SU-DHL-6 (cell line): Measurements from ENCODE around the gene TEX22.

Source experiments
- H2AFZ ChIP-seq: fragments of 200-600 bp; sonication (generic); 2 replicates; pipeline ENCODE4 v1.6.1; 2014; ENCODE audit warnings: low read depth, mild to moderate bottlenecking, moderate library complexity, mixed read lengths, antibody characterized with exemption, low read length; ENCODE audit not compliant: severe bottlenecking
- H3F3A ChIP-seq: fragments of 200-600 bp; shearing (Covaris generic); 2 replicates; pipeline ENCODE4 v1.6.0; 2016; ENCODE audit warnings: antibody characterized with exemption, mild to moderate bottlenecking; ENCODE audit not compliant: insufficient read depth
- H3K27ac ChIP-seq: fragments of 200-600 bp; sonication (generic); 2 replicates; pipeline ENCODE4 v1.5.1; 2016; ENCODE audit warnings: low read depth, mild to moderate bottlenecking, low read length, moderate library complexity, mixed read lengths
- H3K27me3 ChIP-seq: fragments of 200-600 bp; sonication (generic), shearing (Covaris generic); 2 replicates; pipeline ENCODE4 v1.6.0; 2014; ENCODE audit warnings: mild to moderate bottlenecking, low read length
- H3K36me3 ChIP-seq: fragments of 200-600 bp; sonication (generic); 2 replicates; pipeline ENCODE4 v1.6.1; 2014; ENCODE audit warnings: mild to moderate bottlenecking, low read length, mixed read lengths
- H3K4me2 ChIP-seq: fragments of 300-600, 200-600 bp; shearing (Covaris generic), sonication (generic); 2 replicates; pipeline ENCODE4 v1.6.0; 2014; ENCODE audit warnings: low read length, low read depth, mild to moderate bottlenecking; ENCODE audit not compliant: poor library complexity, severe bottlenecking
- H3K4me3 ChIP-seq: fragments of 200-600 bp; sonication (generic); 2 replicates; pipeline ENCODE4 v1.5.1; 2014; ENCODE audit warnings: antibody characterized with exemption, low read length, mild to moderate bottlenecking, mixed read lengths; ENCODE audit not compliant: insufficient read depth, poor library complexity, severe bottlenecking
- H3K79me2 ChIP-seq: fragments of 200-600 bp; sonication (generic); 2 replicates; pipeline ENCODE4 v1.6.1; 2014; ENCODE audit warnings: mild to moderate bottlenecking, low read length, moderate library complexity; ENCODE audit not compliant: insufficient read depth
- H3K9ac ChIP-seq: fragments of 200-600 bp; sonication (generic); 2 replicates; pipeline ENCODE4 v1.7.0; 2014; ENCODE audit warnings: mild to moderate bottlenecking, low read length
- H3K9me2 ChIP-seq: fragments of 200-600 bp; sonication (generic); replicated peaks from 2 replicates; pipeline ENCODE4 v1.6.1; 2014; ENCODE audit warnings: low read length; ENCODE audit not compliant: insufficient read depth
- H3K9me3 ChIP-seq: fragments of 200-600 bp; sonication (generic); 2 replicates; pipeline ENCODE4 v1.6.1; 2014; ENCODE audit warnings: low read length, mixed read lengths; ENCODE audit not compliant: insufficient read depth
- H4K20me1 ChIP-seq: fragments of 200-600 bp; sonication (generic); 2 replicates; pipeline ENCODE4 v1.6.1; 2014; ENCODE audit warnings: low read depth, mild to moderate bottlenecking, antibody characterized with exemption, low read length, moderate library complexity, mixed read lengths
- CTCF ChIP-seq: fragments of 200-600 bp; sonication (generic); IDR thresholded peaks from one replicate; pipeline ENCODE4 v1.5.1; 2017; ENCODE audit warnings: antibody characterized with exemption, mild to moderate bottlenecking, low read length, moderate library complexity; ENCODE audit not compliant: insufficient read depth, poor library complexity, severe bottlenecking
- EZH2phosphoT487 ChIP-seq: fragments of 200-600 bp; sonication (generic), shearing (Covaris generic); conservative IDR thresholded peaks from 2 replicates; pipeline ENCODE4 v1.6.1; 2018; ENCODE audit warnings: mild to moderate bottlenecking, antibody characterized with exemption, low read length, moderate library complexity, mixed read lengths

The TEX22 gene

GRCh38 chr14:105389534-105389933, 8.8 kb upstream of the TEX22 start:
- Histone ChIP-seq H3K4me2 (no peak overlapping the region), H3K9me3 (no peaks in the 10 kb centered on the region), H3K79me2 (no peaks in the 10 kb centered on the region), H3K27me3 (no peaks in the 10 kb centered on the region), H3K36me3 (no peaks in the 10 kb centered on the region), H3K9ac (no peak overlapping the region), H3K4me3 (no peak overlapping the region), H3F3A (no peaks in the 10 kb centered on the region; the same call in 1 of the 2 replicates), H3K27ac (no peak overlapping the region), H4K20me1 (no peaks in the 10 kb centered on the region), H2AFZ (no peak overlapping the region), H3K9me2 (no peaks in the 10 kb centered on the region)
- TF ChIP-seq EZH2phosphoT487: no peak

- H3K79me2 ChIP-seq: no peaks in the 10 kb centered on the region
- H3K9ac ChIP-seq: no peak overlapping the region
- TF ChIP-seq CTCF (no peak), EZH2phosphoT487 (no peak)
- no peaks in the 10 kb centered on the region; the same call in 1 of the 2 replicates for H3F3A ChIP-seq
- H3K4me3 ChIP-seq: no peak overlapping the region
- no peak overlapping the region for H3K4me2 ChIP-seq
- no peak overlapping the region for H3K27ac ChIP-seq
- H3K9me2 ChIP-seq: no peaks in the 10 kb centered on the region
- H3K9me3 ChIP-seq: no peaks in the 10 kb centered on the region
- H2AFZ ChIP-seq: no peak overlapping the region
- H3K36me3 ChIP-seq: no peaks in the 10 kb centered on the region
- H3K27me3 ChIP-seq: no peaks in the 10 kb centered on the region
- no peaks in the 10 kb centered on the region for H4K20me1 ChIP-seq
Observed at GRCh38 chr14:105389976-105390848, 8.1 kb upstream of the TEX22 start.

DNA sequence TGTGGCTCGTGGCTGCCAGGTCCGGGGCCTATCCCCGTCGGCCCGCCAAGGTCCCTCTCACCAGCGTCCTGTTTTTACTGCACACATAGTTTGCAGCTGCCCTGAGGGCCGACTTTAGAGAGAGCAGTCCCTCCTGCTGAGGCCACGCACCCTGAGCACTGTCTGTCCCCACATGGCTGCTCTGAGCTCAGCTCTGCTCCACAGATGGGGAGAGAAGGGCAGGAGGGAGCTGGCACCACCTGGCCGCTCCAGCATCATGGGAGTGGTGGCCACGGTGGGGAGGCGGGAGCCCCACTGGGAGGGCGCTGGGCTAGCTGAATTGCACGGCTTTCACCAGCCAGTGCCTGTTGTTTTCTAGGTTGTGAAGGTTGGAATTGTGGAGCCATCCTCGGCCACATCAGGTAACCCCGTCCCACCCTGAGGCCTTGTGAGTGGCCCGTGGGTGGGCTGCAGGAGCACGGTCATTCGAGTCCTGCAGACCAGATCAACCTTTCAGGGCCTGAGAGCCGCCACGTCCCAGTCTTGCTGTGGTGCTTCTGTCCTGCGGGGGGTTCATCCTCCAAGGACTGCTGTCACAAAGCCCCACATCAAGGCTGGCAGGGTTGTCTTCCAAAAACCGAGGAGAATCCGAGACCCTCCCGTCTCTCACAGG, 7.4 kb upstream of the TEX22 start:
- Histone ChIP-seq H3K27me3 (no peaks in the 10 kb centered on the region), H3F3A (no peaks in the 10 kb centered on the region; the same call in 1 of the 2 replicates), H3K9ac (no peak overlapping the region), H3K9me3 (no peaks in the 10 kb centered on the region), H3K27ac (no peak overlapping the region), H3K79me2 (no peaks in the 10 kb centered on the region), H4K20me1 (no peaks in the 10 kb centered on the region), H3K9me2 (no peaks in the 10 kb centered on the region), H3K4me2 (no peak overlapping the region), H3K4me3 (no peak overlapping the region), H3K36me3 (no peaks in the 10 kb centered on the region), H2AFZ (no peak overlapping the region)
- TF ChIP-seq EZH2phosphoT487 (no peak), CTCF (no peak)

GRCh38 chr14:105391541-105391940, 6.8 kb upstream of the TEX22 start:
- Histone ChIP-seq H3K27me3 (no peaks in the 10 kb centered on the region), H3K4me2 (no peak overlapping the region), H3K9me2 (no peaks in the 10 kb centered on the region), H3K4me3 (no peak overlapping the region), H3K27ac (no peak overlapping the region), H4K20me1 (no peaks in the 10 kb centered on the region), H3K9me3 (no peaks in the 10 kb centered on the region), H3F3A (no peaks in the 10 kb centered on the region; the same call in 1 of the 2 replicates), H3K79me2 (no peaks in the 10 kb centered on the region), H2AFZ (no peak overlapping the region), H3K36me3 (no peaks in the 10 kb centered on the region), H3K9ac (no peak overlapping the region)
- TF ChIP-seq EZH2phosphoT487 (no peak), CTCF (no peak)
